ENCODE results near the gene C3orf20.

Gene C3orf20

GRCh38 chr3:14657579-14657978 lies 17.4 kb upstream of the C3orf20 start:
- no peaks in the 10 kb centered on the region for H3K27me3 Mint-ChIP-seq (ENCODE audit: low read depth)
- no peak overlapping the region for H3K4me3 Mint-ChIP-seq
- no peak for TF ChIP-seq CTCF (IDR thresholded peaks at IDR 0.05; ENCODE audit: unreplicated experiment in 3 of 3)
- H3K4me1 Mint-ChIP-seq, result peaks cover 8% of the 10 kb centered on the region
- H3K27ac Mint-ChIP-seq, result no peak overlapping the region
- H3K9me3 Mint-ChIP-seq, result no peaks in the 10 kb centered on the region
- H3K36me3 Mint-ChIP-seq (ENCODE audit: low read depth), result peaks cover 65% of the 10 kb centered on the region

- H3K4me1 Mint-ChIP-seq, result peaks cover under 1% of the 10 kb centered on the region
- no peaks in the 10 kb centered on the region for H3K9me3 Mint-ChIP-seq
- H3K36me3 Mint-ChIP-seq (ENCODE audit: low read depth), result peaks cover 73% of the 10 kb centered on the region
- H3K4me3 Mint-ChIP-seq, result no peak overlapping the region
- no peak overlapping the region for H3K27ac Mint-ChIP-seq
- TF ChIP-seq CTCF (IDR thresholded peaks at IDR 0.05; ENCODE audit: unreplicated experiment in 3 of 3), result no peak
- no peaks in the 10 kb centered on the region for H3K27me3 Mint-ChIP-seq (ENCODE audit: low read depth)
Measured at GRCh38 chr3:14658978-14659377, 16.0 kb upstream of the C3orf20 start.

GRCh38 chr3:14660942-14661341 lies 14.0 kb upstream of the C3orf20 start:
- no peak for TF ChIP-seq CTCF (IDR thresholded peaks at IDR 0.05; ENCODE audit: unreplicated experiment in 3 of 3)
- H3K36me3 Mint-ChIP-seq (ENCODE audit: low read depth), result peaks cover 69% of the 10 kb centered on the region
- H3K4me1 Mint-ChIP-seq, result no peaks in the 10 kb centered on the region
- H3K4me3 Mint-ChIP-seq, result no peak overlapping the region
- H3K9me3 Mint-ChIP-seq, result no peaks in the 10 kb centered on the region
- no peak overlapping the region for H3K27ac Mint-ChIP-seq
- H3K27me3 Mint-ChIP-seq (ENCODE audit: low read depth), result no peaks in the 10 kb centered on the region

GRCh38 chr3:14663396-14664135 lies 11.4 kb upstream of the C3orf20 start:
- H3K9me3 Mint-ChIP-seq, result no peaks in the 10 kb centered on the region
- no peak overlapping the region for H3K27ac Mint-ChIP-seq
- TF ChIP-seq CTCF (IDR thresholded peaks at IDR 0.05; ENCODE audit: unreplicated experiment in 3 of 3), result no peak

GRCh38 chr3:14664170-14664569 lies 10.8 kb upstream of the C3orf20 start:
- Mint-ChIP-seq H3K4me1 (no peaks in the 10 kb centered on the region), H3K27ac (no peak overlapping the region), H3K4me3 (no peak overlapping the region), H3K9me3 (no peaks in the 10 kb centered on the region), H3K36me3 (ENCODE audit: low read depth) (peaks cover 65% of the 10 kb centered on the region), H3K27me3 (ENCODE audit: low read depth) (no peaks in the 10 kb centered on the region)
- TF ChIP-seq CTCF (IDR thresholded peaks at IDR 0.05; ENCODE audit: unreplicated experiment in 3 of 3), result no peak

More at GRCh38 chr3:14663396-14664135, 11.4 kb upstream of the C3orf20 start:
- Mint-ChIP-seq H3K4me1 (no peaks in the 10 kb centered on the region), H3K27me3 (ENCODE audit: low read depth) (no peaks in the 10 kb centered on the region), H3K36me3 (ENCODE audit: low read depth) (peaks cover 67% of the 10 kb centered on the region), H3K4me3 (no peak overlapping the region)

GRCh38 chr3:14672588-14672987 lies 2.4 kb upstream of the C3orf20 start:
- Mint-ChIP-seq H3K36me3 (ENCODE audit: low read depth) (peaks cover 36% of the 10 kb centered on the region), H3K4me3 (no peak overlapping the region), H3K27ac (no peak overlapping the region), H3K27me3 (ENCODE audit: low read depth) (no peaks in the 10 kb centered on the region), H3K4me1 (no peaks in the 10 kb centered on the region), H3K9me3 (no peaks in the 10 kb centered on the region)
- no peak for TF ChIP-seq CTCF (IDR thresholded peaks at IDR 0.05; ENCODE audit: unreplicated experiment in 3 of 3)
